ENCODE results near the gene PLEKHD1.

PLEKHD1 gene

DNA sequence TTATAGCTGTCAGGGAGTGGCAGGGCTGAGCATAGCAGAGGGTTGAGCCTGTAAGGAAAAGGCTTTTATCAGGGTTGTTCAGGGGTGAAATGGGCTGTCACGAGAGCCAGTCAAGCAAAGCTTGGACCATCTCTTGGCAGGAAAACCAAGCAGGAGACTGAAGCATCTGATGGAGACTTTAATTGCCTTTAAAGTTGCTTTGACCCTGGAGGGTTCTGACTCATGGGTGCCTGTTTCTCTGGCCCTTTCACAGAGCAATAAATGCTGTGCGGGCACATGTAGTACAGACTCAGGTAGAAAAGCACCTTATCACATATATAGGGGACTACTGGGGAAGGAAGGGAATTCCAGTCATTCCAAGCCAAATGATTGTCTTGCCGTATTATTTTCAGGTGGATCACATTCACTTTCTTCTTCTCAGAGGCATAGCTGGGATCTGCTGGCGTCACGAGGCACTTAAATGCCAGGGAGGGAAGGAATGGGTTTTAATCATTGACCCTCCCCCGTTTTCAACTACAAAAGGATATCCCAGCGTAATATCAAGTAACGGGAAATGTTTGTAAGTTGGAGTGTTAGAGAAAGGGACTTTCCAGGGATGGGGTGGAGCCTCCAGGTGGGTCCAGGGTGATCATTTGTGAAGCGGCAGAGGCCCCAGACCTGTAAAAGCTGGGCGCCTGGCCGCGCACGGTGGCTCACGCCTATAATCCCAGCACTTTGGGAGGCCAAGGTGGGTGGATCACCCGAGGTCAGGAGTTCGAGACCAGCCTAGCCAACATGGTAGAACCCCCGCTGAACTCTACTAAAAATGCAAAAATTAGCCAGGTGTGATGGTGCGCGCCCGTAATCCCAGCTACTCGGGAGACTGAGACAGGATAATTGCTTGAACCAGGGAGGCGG is 34.9 kb downstream of the PLEKHD1 start:
- no peak for DNase-seq

DNA sequence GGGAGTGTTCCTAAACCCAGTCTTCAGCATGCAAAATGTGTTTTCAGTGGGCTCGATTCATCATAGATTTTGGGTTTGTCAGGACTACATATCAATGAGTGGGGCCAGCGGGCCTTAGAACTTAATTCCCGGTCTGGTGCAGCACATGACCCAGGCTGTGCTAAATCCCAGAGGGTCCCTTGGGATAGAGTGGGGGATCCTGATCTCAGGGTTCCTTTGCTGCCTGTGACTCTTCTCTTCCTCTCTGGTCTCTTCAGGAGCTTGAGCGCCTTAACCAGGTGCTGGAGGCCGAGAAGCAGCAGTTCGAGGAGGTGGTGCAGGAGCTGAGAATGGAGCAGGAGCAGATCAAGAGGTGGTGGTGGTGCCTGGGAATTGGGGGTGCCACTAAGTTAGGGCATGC is 37.5 kb downstream of the PLEKHD1 start:
- no peak for DNase-seq

DNA sequence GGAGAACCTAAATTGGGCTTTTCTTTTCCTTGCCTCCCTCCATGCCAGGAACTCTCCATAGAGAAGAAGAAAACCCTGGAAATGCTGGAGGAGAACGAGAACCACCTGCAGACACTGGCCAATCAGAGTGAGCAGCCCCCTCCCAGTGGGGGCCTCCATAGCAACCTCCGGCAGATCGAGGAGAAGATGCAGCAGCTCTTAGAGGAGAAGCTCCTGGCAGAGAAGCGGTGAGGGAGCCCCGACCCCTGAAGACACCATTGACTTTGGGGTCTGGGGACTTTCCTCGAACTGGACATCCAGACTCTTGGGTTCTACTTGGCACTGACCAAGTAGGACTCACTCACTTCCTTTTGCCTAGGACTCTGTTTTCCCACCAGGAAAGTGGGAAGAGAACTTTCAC is 41.4 kb downstream of the PLEKHD1 start:
- DNase-seq: no peak

DNA sequence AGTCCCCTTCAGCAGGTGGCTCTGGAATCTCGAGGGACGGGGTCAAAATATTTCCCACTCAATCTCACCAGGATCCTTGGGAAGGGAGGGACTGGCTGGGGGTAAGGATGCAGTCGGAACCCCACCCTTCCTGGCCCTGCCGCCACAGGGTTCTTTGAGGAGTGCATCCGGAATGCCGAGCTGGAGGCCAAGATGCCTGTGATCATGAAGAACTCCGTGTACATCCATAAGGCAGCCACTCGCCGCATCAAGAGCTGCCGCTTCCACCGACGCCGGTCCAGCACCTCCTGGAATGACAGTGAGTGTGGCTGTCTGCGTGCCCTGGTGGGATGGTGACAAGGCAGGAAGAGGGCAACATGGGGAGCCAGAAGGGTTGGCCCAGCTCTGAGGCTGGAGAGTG is 43.1 kb downstream of the PLEKHD1 start:
- no peak for DNase-seq

DNA sequence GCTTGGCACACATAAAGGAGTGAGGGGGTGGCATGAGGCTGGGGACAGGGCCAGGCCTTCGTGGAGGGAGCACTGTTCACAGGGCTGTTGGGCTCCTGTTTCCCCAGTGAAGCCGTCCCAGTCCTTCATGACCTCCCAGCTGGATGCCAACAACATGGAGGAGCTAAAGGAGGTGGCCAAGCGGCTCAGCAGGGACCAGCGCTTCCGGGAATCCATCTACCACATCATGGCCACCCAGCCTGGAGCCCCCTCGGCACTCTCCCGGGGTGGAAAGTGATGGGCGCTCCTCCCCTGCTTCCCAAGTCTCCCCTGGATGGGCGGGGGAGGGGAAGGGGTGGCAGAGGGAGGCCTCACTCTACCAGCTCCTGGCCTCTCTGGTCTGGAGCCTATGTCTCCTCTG is 43.6 kb downstream of the PLEKHD1 start:
- no peak for DNase-seq

DNA sequence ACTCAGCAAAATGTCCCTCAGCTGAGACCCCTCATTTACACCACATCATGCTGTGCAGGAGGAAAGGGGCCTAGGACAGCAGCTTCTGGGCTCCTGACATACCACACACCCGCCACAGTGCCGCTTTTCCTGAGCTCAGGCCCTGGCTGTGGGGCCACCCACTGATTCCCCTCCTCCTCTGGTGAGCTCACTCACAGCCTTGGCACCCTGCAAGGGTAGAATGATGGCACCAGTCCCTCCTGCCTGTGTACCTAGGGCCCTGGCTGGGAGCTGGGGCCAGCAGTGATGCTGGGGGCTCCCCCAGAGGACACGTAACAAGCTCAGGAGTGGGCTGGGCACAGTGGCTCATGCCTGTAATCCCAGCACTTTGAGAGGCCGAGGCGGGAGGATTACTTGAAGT is 44.4 kb downstream of the PLEKHD1 start:
- no peak for DNase-seq

DNA sequence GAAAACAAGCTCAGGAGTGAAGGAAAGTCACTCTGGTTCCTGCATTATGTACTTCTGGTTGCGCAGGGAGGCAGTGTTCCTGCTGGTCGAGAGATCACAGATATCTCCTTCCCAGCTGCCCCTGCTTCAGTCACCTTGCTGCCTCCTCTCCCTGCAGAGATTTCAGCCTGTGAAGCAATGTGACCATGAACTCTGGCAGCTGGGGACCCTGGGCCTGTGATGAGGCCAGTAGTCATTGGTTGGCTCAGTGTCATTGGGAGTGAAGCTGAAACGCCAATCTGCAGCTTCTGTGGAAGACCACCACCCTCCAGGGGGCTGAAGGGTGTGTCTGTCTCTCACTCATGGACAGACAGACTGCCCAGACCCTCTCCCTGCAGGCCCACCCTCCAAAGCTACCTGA is 45.0 kb downstream of the PLEKHD1 start:
- no peak for DNase-seq

DNA sequence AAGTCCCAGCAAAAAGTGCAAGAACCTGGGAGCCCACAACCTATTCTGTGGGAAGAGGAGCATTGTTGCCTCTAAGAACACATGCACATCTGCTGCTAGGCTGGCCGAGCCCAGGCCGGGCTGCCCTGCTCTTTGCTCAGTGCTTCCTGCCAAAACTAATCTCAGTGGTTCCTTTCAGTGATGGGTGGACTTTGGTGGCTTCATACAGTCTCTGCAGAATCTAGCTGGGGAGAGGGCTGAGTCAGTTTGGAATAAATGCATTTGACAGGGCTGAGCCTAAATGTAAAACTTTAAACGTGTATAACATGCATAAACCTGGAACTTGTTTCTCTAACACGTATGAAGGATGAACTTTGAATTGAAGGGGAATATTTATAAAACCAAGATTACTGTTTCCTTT is 45.6 kb downstream of the PLEKHD1 start:
- no peak for DNase-seq

DNA sequence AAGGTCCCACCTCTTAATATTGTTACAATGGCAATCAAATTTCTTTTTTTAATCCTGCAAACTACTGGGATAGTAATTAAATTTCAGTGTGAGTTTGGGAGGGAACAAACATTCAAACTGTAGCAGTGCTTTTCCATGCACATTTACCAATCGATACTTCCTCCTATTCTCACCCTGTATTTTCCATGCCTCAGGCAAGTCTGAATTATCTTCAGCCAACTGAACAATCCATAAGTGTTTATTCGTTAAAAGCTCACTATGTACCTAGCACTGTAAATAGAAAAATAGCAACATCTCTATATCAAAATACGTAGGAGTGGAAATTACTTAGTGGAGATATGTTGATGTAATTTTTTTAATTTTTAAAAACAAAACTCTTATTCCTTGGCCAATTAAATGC is 46.6 kb downstream of the PLEKHD1 start:
- DNase-seq: no peak

DNA sequence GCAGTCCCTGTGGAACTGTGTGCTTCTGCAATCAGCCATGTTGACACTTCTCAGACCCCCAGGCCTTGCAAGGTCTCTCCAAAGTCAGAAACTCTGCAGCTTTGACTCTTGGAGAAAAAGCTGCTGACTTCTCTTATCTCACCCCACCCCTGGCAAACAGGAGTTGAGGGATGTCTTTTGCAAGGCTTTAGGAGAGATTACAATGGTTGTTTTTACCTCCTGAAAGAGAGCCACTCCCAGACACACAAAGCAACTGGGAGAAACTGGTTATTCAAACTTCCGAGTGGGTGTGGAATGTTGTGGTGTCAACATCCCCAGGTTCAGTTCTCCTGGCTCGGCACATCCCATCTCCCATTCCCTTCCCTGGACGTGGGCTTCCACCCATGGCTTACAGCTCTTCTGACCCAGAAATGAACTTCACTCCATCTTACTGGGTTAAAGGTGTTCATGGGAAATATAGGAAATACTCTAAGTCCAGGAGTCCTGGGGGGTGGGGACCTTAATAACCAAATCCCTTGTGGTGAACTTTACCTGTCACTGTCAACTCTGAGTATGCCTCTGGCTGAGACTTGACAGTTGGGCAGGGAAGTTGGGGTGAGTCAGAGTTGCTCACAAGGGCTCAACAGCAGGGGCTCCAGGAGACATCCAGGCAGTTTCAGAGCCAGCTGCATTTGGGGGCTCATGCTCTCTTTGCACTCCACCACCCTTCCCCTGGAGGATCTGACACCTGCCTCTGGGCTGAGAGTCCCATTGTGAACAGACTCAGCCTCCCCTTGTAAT is 48.2 kb downstream of the PLEKHD1 start:
- peak; percentile 30 for DNase-seq

DNA sequence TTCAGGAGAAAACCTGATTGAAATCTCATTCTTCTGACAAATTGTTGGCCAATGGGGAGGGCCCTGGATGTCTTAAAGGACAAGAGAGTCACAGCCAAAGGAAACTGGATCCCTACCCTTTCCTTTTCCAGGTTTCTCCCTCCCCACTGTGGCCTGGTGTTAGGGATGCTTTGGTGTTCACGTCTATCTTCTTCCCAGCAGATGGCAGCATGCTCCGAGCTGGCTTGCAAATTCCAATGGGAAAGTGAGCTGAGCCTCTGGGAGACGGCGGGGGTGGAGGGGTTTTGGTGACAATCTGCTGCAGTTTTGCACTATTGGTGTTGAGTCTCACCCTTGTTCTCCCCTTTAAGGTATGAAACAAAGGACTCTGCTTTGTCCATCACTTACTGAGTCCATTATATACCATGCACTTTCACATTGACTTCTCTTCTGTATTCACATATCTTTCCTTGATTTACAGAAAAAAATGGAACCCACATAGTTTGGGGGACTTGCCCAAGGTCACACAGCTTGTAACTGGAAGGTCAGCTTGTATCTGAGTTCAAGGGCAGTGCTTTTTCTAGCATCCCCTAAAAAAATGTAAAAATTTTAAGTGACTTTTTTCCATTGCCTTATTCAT is 50.8 kb downstream of the PLEKHD1 start:
- no peak for DNase-seq

DNA sequence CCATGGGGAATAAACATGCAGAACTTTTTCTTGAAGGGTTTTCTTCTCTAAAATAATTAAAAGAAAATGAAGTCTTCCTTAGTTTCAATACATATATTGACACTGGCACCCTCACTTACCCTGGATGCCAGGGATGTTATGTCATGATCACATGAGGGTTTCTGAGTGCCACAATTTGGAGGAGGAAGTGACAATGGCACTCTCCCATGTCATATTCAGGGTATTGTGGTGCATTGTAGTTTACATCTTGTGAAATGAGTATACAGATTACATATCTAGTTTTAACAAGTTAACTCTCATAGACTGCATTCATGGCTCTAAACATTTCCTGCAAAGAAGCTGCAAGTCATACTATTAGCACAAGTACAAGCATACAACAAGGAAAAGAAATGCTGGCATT is 52.4 kb downstream of the PLEKHD1 start:
- no peak for DNase-seq

DNA sequence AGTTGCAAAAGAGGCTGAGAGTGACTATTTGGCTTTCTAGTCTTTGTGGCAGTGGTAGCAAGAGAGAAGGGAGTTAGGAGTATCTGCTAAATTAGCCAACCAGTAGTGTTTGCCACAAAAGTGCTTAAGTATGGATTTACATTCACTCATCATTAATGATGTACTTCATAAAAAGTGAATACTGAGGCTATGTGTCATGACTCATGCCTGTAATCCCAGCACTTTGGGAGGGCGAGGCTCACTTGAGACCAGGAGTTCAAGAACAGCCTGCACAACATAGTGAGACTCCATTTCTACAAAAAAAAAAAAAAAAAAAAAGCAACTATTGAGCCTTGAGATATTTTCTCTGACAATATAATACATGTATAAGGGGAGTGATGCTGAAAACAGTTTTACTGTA is 53.4 kb downstream of the PLEKHD1 start:
- DNase-seq: no peak

DNA sequence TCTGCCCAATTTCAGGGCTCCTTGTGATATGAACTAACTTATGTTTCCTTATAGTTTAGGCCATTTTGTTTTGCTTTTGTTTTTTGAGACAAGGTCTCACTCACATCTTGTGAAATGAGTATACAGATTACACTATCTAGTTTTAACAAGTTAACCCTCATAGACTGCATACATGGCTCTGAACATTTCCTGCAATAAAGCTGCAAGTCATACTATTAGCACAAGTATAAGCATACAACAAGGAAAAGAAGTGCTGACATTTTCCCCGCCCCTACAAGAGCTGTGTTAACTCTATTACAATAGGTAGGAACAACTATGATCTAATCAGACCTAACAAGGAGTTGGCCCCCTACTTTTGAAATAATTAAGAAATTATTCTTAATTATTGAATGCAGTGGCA is 54.2 kb downstream of the PLEKHD1 start:
- DNase-seq: no peak

DNA sequence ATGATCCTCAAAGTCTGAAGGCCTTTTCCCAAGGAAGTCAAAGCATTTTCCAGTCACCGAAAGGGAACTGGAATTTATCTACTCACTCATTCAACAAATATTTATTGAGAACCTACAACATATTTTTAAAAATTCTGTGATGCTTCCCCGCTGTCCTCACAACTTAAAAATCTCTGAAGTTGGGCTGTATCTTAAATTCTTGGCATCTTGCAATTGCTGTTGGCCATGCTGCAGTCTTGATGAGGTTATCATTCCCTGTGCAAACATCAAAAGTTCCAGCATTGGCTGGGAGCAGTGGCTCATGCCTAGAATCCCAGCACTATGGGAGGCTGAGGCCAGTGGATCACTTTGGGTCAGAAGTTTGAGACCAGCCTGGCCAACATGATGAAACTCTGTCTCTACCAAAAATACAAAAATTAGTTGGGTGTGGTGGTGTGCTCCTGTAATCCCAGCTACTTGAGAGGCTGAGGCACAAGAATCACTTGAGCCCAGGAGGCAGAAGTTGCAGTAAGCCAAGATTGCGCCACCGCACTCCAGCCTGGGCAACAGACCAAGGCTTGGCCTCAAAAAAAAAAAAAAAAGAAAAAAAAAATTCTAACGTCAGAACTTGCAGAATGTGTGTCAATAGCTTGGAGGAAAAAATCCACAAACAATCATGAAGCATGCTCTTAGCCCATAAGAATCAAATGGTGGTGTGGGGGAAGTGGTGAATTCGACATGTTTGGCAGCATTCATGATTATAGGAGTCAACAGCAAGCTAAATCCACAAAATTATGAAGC is 55.3 kb downstream of the PLEKHD1 start:
- no peak for DNase-seq

DNA sequence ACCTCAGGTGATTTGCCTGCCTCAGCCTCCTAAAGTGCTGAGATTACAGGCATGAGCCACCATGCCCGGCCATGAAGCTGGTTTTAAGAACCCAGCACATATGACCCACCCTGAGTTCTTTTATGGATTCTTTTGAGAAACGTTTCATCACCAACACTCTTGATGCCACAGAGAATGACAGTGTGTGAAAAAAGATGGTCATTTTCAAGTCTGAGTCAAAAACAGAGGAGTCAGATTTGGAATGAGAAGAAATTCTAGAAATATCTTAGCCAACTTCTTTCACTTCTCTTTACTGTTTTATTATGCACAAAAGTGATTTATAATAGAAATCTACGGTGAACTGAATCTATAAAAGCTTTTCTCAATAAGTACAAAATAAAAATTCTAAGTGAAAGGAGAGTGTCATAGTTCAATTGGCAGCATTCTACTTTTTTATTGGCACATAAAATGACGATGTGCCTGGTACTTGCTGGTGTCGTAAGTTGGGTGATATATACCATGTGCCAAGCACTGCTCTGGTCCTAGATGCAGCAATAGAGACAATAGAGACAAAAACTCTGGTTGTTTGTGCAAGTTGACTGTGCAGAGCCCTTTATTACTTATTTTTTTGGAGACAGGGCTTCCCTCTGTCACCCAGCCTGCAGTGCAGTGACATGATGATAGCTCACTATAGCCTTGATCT is 56.3 kb downstream of the PLEKHD1 start:
- no peak for DNase-seq

DNA sequence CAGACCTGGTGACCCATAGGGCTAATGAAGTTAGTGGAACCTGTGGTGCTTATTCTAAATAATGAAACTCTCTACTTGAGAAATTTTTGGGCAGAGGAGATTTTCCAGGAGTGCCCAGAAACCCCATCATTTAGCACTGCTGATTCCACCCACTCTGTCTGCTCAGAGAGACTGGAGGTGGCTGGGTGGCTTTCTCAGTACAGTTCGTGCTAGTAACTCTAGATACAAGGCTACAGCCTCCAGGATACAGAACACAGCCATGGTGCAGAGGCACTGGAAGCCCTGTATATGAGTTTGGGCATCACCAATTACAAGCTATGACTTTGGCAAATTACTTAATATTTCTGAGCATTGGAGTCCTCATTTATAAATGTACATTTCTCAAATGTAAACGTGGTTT is 57.8 kb downstream of the PLEKHD1 start:
- DNase-seq: no peak

DNA sequence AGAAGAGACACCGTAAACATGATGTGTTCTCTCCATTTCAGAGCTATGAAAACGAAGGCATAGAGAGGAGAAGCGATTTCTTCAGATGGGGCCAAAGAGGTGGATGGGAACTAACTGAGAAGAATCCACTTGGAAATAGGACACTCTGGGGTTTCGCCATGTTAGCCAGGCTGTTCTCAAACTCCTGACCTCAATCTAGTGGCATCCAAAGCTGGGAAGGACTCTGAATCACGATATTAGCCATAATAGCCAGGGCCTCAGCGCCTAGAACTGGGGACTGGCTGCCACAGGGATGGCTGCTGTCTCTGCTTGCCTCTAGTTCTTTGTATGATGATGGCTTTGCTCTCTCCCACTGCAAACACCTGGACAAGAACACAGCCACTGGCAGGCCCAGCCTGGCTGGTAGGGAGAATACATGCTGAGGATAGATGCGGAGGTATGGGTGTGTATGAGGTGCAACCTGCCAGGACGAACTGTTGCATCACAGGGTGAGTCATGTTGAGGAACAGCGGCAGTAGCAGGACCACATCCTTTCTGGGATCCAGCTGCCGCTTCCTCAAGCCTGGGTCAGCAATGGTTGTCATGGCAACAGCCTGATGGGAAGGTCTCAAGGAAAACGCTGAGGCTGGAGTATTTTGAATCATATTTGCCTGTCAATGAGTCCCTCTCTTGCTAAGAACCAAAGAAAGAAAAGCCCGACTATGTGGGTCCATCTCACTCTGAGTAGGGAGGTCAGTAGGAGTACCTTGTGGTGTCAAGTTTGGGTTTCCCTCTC is 59.0 kb downstream of the PLEKHD1 start:
- no peak for DNase-seq

DNA sequence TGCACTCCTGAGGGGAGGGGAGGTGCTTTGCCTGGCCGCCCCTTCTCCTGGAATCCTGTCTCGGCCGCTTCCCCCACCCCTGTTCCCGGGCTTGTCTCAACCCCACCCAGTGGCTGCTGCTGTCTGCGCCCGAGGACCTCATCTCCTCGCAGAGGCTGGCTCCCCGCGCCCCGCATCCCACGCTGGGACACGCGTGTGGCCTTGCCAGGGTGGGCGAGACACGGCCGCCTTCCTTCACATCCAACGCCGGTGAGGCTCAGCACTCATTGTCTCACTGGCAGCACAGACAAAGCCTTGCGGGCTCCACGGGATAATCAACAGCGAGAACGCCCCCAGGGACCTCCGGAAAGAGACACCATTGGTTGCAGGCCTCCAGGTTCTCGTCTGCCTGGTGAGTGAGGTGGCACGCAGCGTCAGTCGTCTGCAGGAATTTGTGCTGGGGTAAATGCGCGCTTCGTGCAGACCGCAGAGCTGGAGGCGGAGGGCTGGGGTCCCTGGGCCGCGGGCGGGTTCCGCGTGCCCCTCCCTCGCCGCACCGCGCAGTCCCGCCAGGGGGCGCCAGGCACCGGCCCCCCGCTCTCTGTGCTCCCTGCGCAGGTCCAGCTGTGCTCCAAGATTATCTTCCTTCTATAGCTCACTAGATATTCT is 63.3 kb downstream of the PLEKHD1 start:
- peak; percentile 68 for DNase-seq

DNA sequence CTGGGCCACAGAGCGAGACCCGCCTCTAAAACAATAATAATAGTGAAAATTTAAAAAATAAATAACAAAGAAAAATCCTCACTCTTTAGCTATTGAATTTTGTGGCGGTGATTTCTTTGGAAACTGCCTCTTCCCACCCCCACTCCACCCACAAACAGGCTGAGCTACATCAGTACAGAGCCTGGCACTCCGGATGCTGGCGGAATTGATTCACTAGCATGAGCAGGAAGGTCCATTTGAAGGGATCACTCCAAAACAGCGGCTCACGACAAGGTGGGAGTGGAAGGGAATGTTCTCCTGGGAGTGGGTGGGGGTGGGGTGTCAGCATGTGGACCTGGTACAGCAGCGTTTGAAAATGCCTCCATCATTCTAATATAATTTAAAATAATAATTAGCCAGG is 64.0 kb downstream of the PLEKHD1 start:
- DNase-seq: no peak

DNA sequence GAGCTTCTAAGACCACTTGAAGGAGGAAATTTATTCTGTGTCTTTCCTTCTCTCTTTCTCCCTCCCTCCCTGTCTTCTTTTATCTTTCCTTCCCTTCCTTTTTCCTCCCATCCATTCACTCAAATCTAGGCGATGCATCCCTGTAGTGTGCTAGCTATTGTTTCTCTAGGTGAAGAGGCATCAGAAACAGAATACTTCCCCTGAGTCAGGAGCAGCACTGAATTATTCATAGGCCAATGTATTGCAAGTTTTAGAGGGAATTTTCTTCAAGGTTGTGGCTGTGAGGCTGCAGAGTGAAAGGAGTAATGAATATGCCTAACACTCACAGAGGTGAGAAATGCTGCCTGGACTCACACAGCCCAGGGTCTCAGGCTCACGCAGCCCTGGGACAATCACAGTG is 67.0 kb downstream of the PLEKHD1 start:
- no peak for DNase-seq

Measured in activated effector memory CD4-positive, alpha-beta T cell treated with anti-CD3 and anti-CD28 coated beads, Interleukin-2, amount 50 U/mL, for 16 hours (primary cell).